OCI-LY1 (cell line): ENCODE measurements around the gene APLP2.

Source experiments
- EZH2 ChIP-seq: fragments of 200-600 bp; sonication (generic), shearing (Covaris generic); IDR thresholded peaks from 2 replicates; pipeline ENCODE4 v1.8.0; 2017; ENCODE audit warnings: borderline replicate concordance, mixed run types, mild to moderate bottlenecking, antibody characterized with exemption, low read length, moderate library complexity, mixed read lengths
- TF ChIP-seq, protein P1 (sequence below): fragments of 200-600 bp; sonication (generic), shearing (Covaris generic); IDR thresholded peaks from 2 replicates; pipeline ENCODE4 v1.5.1; 2017; ENCODE audit warnings: mild to moderate bottlenecking, antibody characterized with exemption, low read length, moderate library complexity, mixed read lengths

DNA sequence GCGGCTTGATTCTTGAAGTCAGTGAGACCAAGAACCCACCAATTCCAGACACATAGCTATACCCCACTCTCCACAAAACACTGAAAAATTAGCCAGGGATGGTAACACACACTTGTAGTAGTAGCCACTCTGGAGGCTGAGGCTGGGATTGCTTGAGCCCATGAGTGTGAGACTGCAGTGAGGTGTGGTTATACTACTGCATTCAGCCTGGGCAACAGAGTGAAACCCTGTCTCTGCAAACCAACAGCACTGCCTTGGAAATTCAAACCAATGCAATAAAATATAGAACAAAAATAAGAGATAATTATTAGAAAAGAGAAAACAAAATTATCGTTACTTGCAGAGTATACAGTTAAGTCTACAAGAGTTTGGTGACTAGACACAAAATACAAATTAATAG lies 46.9 kb upstream of the APLP2 start:
- no peak for TF ChIP-seq EZH2
- TF ChIP-seq, protein P1, sequence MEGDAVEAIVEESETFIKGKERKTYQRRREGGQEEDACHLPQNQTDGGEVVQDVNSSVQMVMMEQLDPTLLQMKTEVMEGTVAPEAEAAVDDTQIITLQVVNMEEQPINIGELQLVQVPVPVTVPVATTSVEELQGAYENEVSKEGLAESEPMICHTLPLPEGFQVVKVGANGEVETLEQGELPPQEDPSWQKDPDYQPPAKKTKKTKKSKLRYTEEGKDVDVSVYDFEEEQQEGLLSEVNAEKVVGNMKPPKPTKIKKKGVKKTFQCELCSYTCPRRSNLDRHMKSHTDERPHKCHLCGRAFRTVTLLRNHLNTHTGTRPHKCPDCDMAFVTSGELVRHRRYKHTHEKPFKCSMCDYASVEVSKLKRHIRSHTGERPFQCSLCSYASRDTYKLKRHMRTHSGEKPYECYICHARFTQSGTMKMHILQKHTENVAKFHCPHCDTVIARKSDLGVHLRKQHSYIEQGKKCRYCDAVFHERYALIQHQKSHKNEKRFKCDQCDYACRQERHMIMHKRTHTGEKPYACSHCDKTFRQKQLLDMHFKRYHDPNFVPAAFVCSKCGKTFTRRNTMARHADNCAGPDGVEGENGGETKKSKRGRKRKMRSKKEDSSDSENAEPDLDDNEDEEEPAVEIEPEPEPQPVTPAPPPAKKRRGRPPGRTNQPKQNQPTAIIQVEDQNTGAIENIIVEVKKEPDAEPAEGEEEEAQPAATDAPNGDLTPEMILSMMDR = no peak
